Left forelimb (tissue), 1 donor: ENCODE data around the gene MACO1.

Experiments
- DNase-seq: peaks from one replicate; pipeline ENCODE4 v3.0.0-alpha.2; 2018; ENCODE audit warnings: low spot score

Gene MACO1

GRCh38 chr1:25543425-25544242 lies 112.9 kb downstream of the MACO1 start, which contains the start of gene LDLRAP1:
LDLRAP1 (plus strand) TSS chr1:25543606; CDS start chr1:25543699, 93 bp downstream.
- peak; percentile 82 for DNase-seq

DNA sequence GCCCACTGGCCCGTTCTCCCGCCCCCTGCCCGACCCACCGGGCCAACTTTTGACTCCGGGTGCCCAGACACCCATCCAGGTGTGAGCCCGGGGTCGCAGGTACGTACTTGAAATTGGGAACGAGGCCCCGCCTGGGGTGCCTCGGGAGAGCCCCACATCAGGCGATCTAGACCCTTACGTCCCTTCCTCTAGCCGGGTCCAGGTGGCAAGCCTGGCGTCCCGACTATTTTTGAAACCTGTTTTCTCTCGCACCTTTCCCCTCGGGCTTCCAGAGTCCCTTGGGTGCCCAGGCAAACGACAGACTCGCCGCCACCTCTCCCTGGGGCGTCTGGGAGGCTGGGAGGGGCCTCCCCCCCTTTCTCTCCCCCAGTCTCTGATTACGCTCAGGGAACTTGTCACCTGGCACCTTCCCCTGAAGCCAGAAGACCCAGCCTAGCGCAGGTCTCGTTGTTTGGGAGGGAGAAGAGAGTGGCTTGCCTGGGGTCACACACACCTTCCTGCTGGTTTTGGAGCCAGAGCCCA lies 113.6 kb downstream of the MACO1 start:
- no peak for DNase-seq

GRCh38 chr1:25544819-25545218 lies 114.1 kb downstream of the MACO1 start:
- DNase-seq, result no peak

- DNase-seq, result no peak
Observed at GRCh38 chr1:25545767-25546166, 115.1 kb downstream of the MACO1 start.

GRCh38 chr1:25546193-25546592 lies 115.5 kb downstream of the MACO1 start:
- DNase-seq, result no peak

DNA sequence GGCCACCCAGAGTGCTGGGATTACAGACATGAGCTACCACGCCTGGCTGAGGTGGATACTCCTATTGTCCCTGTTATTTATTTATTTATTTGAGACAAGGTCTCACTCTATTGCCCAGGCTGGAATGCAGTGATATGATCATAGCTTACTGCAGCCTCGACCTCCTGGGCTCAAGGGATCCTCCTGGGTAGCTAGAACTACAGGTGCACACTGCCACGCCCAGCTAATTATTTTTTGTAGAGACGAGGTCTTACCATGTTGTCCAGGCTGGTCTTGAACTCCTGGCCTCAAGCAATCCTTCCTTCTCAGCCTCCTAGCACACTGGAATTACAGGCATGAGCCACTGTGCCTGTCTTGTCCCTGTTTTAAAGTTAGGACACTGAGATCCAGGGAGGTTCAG lies 117.9 kb downstream of the MACO1 start:
- no peak for DNase-seq

DNA sequence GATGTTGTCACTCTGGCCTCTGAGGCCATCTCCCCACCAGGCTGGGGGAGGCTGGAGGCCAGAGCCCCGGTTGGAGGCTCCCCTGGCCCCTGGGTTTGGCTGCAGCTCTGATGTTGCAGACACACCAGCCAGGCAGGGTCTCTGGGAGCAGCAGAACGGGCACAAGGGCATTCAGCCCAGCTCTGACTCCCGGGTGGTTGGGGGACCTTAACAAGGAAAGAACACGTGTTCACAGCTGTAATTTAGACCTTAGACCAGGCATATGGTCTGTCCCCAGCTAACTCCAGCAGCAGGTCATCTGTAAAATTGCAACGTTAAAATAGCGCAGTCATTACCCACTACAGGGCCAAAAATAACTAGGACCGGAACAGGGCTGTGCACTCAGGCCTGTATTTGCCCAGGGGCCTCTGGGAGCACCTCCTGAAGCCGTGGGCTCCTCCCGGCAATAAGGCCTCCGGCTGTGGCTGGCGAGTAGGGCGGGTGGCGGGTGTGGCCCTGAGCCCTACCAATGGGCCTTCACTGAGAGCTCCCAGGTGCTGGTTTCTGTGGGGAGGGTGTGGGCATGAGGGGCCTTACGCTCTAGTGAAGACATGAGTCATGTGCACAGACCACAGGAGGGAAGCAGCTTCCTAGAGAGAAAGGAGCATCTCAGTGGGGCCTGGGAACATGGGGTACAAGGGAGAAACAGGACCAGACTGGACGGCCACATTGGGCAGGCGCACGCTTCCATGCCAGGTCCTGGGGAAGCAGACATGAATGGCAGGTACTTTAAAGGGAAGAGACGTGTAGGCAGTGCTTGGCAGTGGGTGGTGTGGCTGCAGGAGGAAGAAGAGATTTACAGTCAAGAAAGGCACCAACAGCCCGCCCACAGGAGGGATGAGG lies 118.8 kb downstream of the MACO1 start:
- DNase-seq, result no peak
